ENCODE results near the gene NEIL3. TPM values are rescaled to one million over a fixed set of nuclear protein-coding genes. Genes with fewer than 3 reads are reported as not detected.

The NEIL3 gene
- total RNA-seq, 4 donors from 2014 or later: 0.11 to 0.50 TPM; not detected in 2

- TF ChIP-seq CTCF (IDR thresholded peaks at IDR 0.05) (no peak), EP300 (IDR thresholded peaks at IDR 0.05) (no peak), POLR2A (IDR thresholded peaks at IDR 0.05; ENCODE audit: low read depth) (no peak), POLR2AphosphoS5 (IDR thresholded peaks at IDR 0.05) (no peak)
- DNase-seq (ENCODE audit: extremely low spot score): no peak
- intact Hi-C loops (cut with DNase I): no loop called here
- Histone ChIP-seq H3K9me3 (no peaks in the 10 kb centered on the region), H3K4me1 (no peaks in the 10 kb centered on the region), H3K4me3 (no peak overlapping the region), H3K36me3 (no peaks in the 10 kb centered on the region), H3K27ac (replicated peaks in 1 of 4) (no peak overlapping the region), H3K27me3 (no peaks in the 10 kb centered on the region)
- 79% methylated on average over 3 of the region's 3 CpGs for WGBS
These were observed 81.6 kb downstream of the NEIL3 start for GRCh38 chr4:177391287-177391686.

- no peak for TF ChIP-seq POLR2A (IDR thresholded peaks at IDR 0.05; ENCODE audit: low read depth)
- TF ChIP-seq POLR2AphosphoS5 (IDR thresholded peaks at IDR 0.05): no peak
- TF ChIP-seq CTCF (IDR thresholded peaks at IDR 0.05): no peak
- TF ChIP-seq EP300 (IDR thresholded peaks at IDR 0.05): no peak
- no peak overlapping the region for H3K4me3 ChIP-seq
- H3K36me3 ChIP-seq: no peaks in the 10 kb centered on the region
- intact Hi-C loops (cut with DNase I): no loop called here
- H3K4me1 ChIP-seq: no peaks in the 10 kb centered on the region
- no peaks in the 10 kb centered on the region for H3K27me3 ChIP-seq
- DNase-seq (ENCODE audit: extremely low spot score): no peak
- H3K9me3 ChIP-seq: no peaks in the 10 kb centered on the region
- H3K27ac ChIP-seq (replicated peaks in 1 of 4): no peak overlapping the region
- 86% methylated on average over 6 of the region's 6 CpGs for WGBS
These were observed 82.3 kb downstream of the NEIL3 start for GRCh38 chr4:177391953-177392352.

DNA sequence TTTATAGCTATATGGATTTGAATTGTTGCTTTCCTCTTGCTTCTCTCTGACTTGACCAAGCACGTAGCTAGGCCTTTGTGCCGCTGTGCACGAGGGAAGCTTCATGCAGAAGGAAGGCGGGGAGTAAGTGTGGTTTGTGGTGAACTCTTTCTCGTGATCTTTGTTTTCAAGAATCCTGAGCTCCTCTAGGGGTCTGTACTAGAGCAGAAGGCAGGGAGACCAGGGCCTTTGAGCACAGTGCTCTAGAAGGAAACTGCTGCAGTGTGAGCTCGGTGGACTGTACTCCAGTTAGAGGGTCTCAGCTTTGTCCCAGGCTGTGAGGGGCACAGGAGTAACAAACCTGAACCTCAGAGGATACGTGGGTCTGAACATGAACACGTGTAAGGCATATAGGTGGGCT is 83.6 kb downstream of the NEIL3 start:
- Histone ChIP-seq H3K9me3 (no peaks in the 10 kb centered on the region), H3K4me3 (no peak overlapping the region), H3K4me1 (no peaks in the 10 kb centered on the region), H3K27me3 (no peaks in the 10 kb centered on the region), H3K36me3 (no peaks in the 10 kb centered on the region), H3K27ac (replicated peaks in 1 of 4) (no peak overlapping the region)
- DNase-seq (ENCODE audit: extremely low spot score): no peak
- TF ChIP-seq EP300 (IDR thresholded peaks at IDR 0.05): no peak
- WGBS: 81% methylated on average over 8 of the region's 8 CpGs
- intact Hi-C loops (cut with DNase I): no loop called here

GRCh38 chr4:177396352-177396751 is 86.7 kb downstream of the NEIL3 start:
- no peak overlapping the region for H3K27ac ChIP-seq (replicated peaks in 1 of 4)
- intact Hi-C loops (cut with DNase I): no loop called here
- no peaks in the 10 kb centered on the region for H3K4me1 ChIP-seq
- WGBS: 82% methylated on average over 2 of the region's 2 CpGs
- no peaks in the 10 kb centered on the region for H3K9me3 ChIP-seq
- no peaks in the 10 kb centered on the region for H3K27me3 ChIP-seq
- H3K4me3 ChIP-seq: no peak overlapping the region
- H3K36me3 ChIP-seq: no peaks in the 10 kb centered on the region
- no peak for TF ChIP-seq POLR2AphosphoS5 (IDR thresholded peaks at IDR 0.05)
- TF ChIP-seq CTCF (IDR thresholded peaks at IDR 0.05): no peak
- no peak for TF ChIP-seq POLR2A (IDR thresholded peaks at IDR 0.05; ENCODE audit: low read depth)
- no peak for DNase-seq (ENCODE audit: extremely low spot score)

DNA sequence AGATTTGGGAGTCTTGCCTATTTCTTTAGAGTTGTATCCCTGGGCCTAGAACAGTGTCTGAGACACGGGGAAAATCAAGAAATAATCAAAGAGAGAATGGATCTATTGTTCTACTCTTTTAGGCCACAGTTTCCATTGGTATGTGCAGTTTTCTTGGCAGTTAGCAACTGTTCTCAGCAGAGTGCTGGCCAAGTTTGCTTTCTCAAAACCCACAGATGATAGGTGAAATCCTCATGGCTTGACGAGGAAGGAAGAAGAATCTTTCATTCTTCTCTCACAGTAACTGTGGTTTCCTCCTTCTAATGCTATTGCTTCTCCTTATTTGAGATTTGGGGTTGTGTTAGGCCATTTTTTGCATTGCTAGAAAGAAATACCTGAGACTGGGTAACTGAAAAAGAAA is 90.4 kb downstream of the NEIL3 start:
- Histone ChIP-seq H3K27me3 (no peaks in the 10 kb centered on the region), H3K4me3 (no peak overlapping the region), H3K4me1 (no peaks in the 10 kb centered on the region), H3K36me3 (no peaks in the 10 kb centered on the region), H3K27ac (replicated peaks in 1 of 4) (no peak overlapping the region), H3K9me3 (no peaks in the 10 kb centered on the region)
- intact Hi-C loops (cut with DNase I): no loop called here
- no peak for DNase-seq (ENCODE audit: extremely low spot score)
- 62% methylated on average over 2 of the region's 2 CpGs for WGBS
- TF ChIP-seq EP300 (IDR thresholded peaks at IDR 0.05) (no peak), CTCF (IDR thresholded peaks at IDR 0.05) (no peak), POLR2A (IDR thresholded peaks at IDR 0.05; ENCODE audit: low read depth) (no peak), POLR2AphosphoS5 (IDR thresholded peaks at IDR 0.05) (no peak)

All from esophagus muscularis mucosa (tissue), 4 donors.